ENCODE results near the gene EPRS1. TPM values are rescaled to one million over a fixed set of nuclear protein-coding genes. Genes with fewer than 3 reads are reported as not detected.
"Not testable (repeated sequence)": the region's sequence is repeated elsewhere in the genome, so short reads cannot be mapped to it uniquely, and the experiment has no call there.

The EPRS1 gene
- total RNA-seq, 6 experiments from 2014 or later: 30.2 to 45.1 (median 36.8) TPM

DNA sequence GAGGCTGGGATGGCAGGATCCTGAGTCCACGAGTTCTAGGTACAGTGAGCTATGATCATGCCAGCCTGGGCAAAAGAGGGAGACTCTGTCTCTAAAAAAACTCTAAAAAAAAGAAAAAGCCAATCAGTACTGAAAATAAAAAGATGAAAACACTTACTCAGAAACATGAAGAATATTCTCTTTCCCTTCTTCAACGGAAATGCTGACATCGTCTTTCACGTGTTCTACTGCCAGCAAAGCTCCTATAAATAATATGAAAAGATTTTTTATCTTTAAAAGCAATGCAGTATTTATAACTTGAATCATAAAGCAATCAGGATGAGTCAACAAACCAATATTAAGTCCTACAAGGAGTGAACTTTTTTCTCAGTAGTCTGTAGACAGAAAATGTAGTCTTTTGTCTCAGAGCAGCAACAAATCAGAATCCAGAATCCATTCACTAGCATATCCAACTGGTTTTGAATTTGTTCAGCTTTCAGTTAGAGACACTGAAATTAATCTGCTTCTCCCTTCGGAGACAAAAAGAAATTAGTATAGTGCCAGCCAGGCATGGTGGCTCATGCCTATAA, 6.2 kb downstream of the EPRS1 start:
- Histone ChIP-seq H3K36me3 (peaks cover 0 to 21% (median 6%) of the 10 kb centered on the region in 4 donors), H3K4me1 (peaks cover 0 to 8% (median 0%) of the 10 kb centered on the region in 4 donors), H3K27me3 (no peaks in the 10 kb centered on the region), H3K27ac (no peak overlapping the region), H3K9me3 (no peaks in the 10 kb centered on the region), H3K4me3 (no peak overlapping the region)
- WGBS (ENCODE audit: insufficient coverage, low coverage, low lambda C conversion rate, missing lambda C conversion rate): 97% methylated on average over 5 of the region's 5 CpGs
- no peak for TF ChIP-seq POLR2A (IDR thresholded peaks at IDR 0.05)
- TF ChIP-seq, protein P1, sequence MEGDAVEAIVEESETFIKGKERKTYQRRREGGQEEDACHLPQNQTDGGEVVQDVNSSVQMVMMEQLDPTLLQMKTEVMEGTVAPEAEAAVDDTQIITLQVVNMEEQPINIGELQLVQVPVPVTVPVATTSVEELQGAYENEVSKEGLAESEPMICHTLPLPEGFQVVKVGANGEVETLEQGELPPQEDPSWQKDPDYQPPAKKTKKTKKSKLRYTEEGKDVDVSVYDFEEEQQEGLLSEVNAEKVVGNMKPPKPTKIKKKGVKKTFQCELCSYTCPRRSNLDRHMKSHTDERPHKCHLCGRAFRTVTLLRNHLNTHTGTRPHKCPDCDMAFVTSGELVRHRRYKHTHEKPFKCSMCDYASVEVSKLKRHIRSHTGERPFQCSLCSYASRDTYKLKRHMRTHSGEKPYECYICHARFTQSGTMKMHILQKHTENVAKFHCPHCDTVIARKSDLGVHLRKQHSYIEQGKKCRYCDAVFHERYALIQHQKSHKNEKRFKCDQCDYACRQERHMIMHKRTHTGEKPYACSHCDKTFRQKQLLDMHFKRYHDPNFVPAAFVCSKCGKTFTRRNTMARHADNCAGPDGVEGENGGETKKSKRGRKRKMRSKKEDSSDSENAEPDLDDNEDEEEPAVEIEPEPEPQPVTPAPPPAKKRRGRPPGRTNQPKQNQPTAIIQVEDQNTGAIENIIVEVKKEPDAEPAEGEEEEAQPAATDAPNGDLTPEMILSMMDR (IDR thresholded peaks at IDR 0.05): no peak
- DNase-seq (no peak), ATAC-seq (no peak)
- intact Hi-C loops (cut with DNase I): no loop called here

- Histone ChIP-seq H3K4me1 (no peaks in the 10 kb centered on the region), H3K27ac (no peak overlapping the region), H3K4me3 (no peak overlapping the region), H3K9me3 (no peaks in the 10 kb centered on the region), H3K36me3 (peaks cover 0 to 22% (median 6%) of the 10 kb centered on the region in 4 donors), H3K27me3 (no peaks in the 10 kb centered on the region)
- WGBS (ENCODE audit: insufficient coverage, low coverage, low lambda C conversion rate, missing lambda C conversion rate): 84% methylated on average over 4 of the region's 4 CpGs
- ATAC-seq (no peak), DNase-seq (no peak)
- TF ChIP-seq, protein P1 (IDR thresholded peaks at IDR 0.05): no peak
- intact Hi-C loops (cut with DNase I): no loop called here
These were observed 7.7 kb downstream of the EPRS1 start for GRCh38 chr1:220038640-220039039.

DNA sequence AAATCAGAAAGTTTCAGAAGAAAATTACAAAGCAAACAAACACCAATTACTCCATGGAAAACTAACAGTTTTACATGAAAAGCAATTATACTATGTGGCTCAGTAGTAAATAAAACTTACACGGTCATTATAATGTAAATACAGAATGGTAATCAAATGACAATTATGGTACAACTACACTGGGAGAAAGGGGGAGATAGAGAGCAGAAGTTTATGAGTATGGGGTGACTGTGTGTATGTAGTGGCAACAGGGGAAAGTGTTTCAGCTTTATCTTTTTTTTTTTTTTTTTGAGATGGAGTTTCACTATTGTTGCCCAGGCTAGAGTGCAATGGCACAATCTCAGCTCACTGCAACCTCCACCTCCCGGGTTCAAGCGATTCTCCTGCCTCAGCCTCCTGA, 8.5 kb downstream of the EPRS1 start:
- H3K27ac ChIP-seq; H3K4me1 ChIP-seq; H3K4me3 ChIP-seq; intact Hi-C loops (cut with DNase I); ATAC-seq; H3K27me3 ChIP-seq; DNase-seq; H3K9me3 ChIP-seq: not testable (repeated sequence)
- peaks cover 0 to 30% (median 9%) of the 10 kb centered on the region in 4 donors for H3K36me3 ChIP-seq
- 77% methylated on average over 1 of the region's 3 CpGs for WGBS (ENCODE audit: insufficient coverage, low coverage, low lambda C conversion rate, missing lambda C conversion rate)

- no peak overlapping the region for H3K27ac ChIP-seq
- no peak for ATAC-seq
- WGBS (ENCODE audit: insufficient coverage, low coverage, low lambda C conversion rate, missing lambda C conversion rate): 89% methylated on average over 1 of the region's 3 CpGs
These were observed 13.4 kb downstream of the EPRS1 start for GRCh38 chr1:220032911-220033310.

GRCh38 chr1:220031287-220031686, 15.0 kb downstream of the EPRS1 start:
- no peak for TF ChIP-seq POLR2A (IDR thresholded peaks at IDR 0.05)
- TF ChIP-seq, protein P1 (IDR thresholded peaks at IDR 0.05): no peak
- no peak for ATAC-seq
- no peak overlapping the region for H3K27ac ChIP-seq
- peaks cover 5 to 60% (median 20%) of the 10 kb centered on the region in 4 donors for H3K36me3 ChIP-seq
- no peak for DNase-seq
- no peaks in the 10 kb centered on the region for H3K27me3 ChIP-seq
- WGBS (ENCODE audit: insufficient coverage, low coverage, low lambda C conversion rate, missing lambda C conversion rate): 88% methylated on average over 2 of the region's 2 CpGs
- H3K9me3 ChIP-seq: no peaks in the 10 kb centered on the region
- intact Hi-C loops (cut with DNase I): no loop called here
- no peak overlapping the region for H3K4me3 ChIP-seq
- no peaks in the 10 kb centered on the region for H3K4me1 ChIP-seq

More at GRCh38 chr1:220032911-220033310, 13.4 kb downstream of the EPRS1 start:
- intact Hi-C loops (cut with DNase I): no loop called here
- Histone ChIP-seq H3K4me1 (no peaks in the 10 kb centered on the region), H3K4me3 (no peak overlapping the region), H3K36me3 (peaks cover 5 to 50% (median 20%) of the 10 kb centered on the region in 4 donors), H3K27me3 (no peaks in the 10 kb centered on the region), H3K9me3 (no peaks in the 10 kb centered on the region)
- DNase-seq: no peak
- TF ChIP-seq POLR2A (IDR thresholded peaks at IDR 0.05): no peak
- TF ChIP-seq, protein P1 (IDR thresholded peaks at IDR 0.05): no peak

Measured in right lobe of liver (tissue), 6 donors.